GM12878 (cell line): ENCODE data around the gene LTBP3.

ENCODE experiments used
- CBFB ChIP-seq: IDR thresholded peaks from 2 replicates; pipeline ENCODE4 v1.6.1; 2016; ENCODE audit warnings: antibody characterized with exemption, low read depth
- PBX3 ChIP-seq: IDR thresholded peaks from 2 replicates; pipeline ENCODE4 v1.6.1; 2011; ENCODE audit warnings: mild to moderate bottlenecking, low read depth, low read length, moderate library complexity; ENCODE audit not compliant: insufficient replicate concordance

- TF ChIP-seq CBFB (no peak), PBX3 (no peak)
These were observed 16.8 kb downstream of the LTBP3 start for GRCh38 chr11:65541093-65541982.
